HUES48 (cell line): ENCODE data around the gene APPL1.

Experiments used
- H3K27ac ChIP-seq: one replicate; pipeline ENCODE4 v1.7.0; 2013; ENCODE audit warnings: low read depth, low read length, inconsistent platforms
- H3K27me3 ChIP-seq: 2 replicates; pipeline ENCODE4 v1.6.1; 2013; ENCODE audit warnings: mild to moderate bottlenecking, low read length; ENCODE audit not compliant: control insufficient read depth, insufficient read depth
- H3K36me3 ChIP-seq: 2 replicates; pipeline ENCODE4 v1.6.1; 2013; ENCODE audit warnings: low read length; ENCODE audit not compliant: control insufficient read depth, insufficient read depth
- H3K4me1 ChIP-seq: 2 replicates; pipeline ENCODE4 v1.6.1; 2013; ENCODE audit warnings: mild to moderate bottlenecking, low read length; ENCODE audit not compliant: control insufficient read depth, insufficient read depth
- H3K4me3 ChIP-seq: 2 replicates; pipeline ENCODE4 v1.5.1; 2013; ENCODE audit warnings: mild to moderate bottlenecking, low read depth, low read length
- H3K9ac ChIP-seq: 2 replicates; pipeline ENCODE4 v1.6.1; 2013; ENCODE audit warnings: mild to moderate bottlenecking, low read depth, low read length, moderate library complexity
- H3K9me3 ChIP-seq: 2 replicates; pipeline ENCODE4 v1.6.1; 2013; ENCODE audit warnings: low read length; ENCODE audit not compliant: control insufficient read depth, insufficient read depth

Gene APPL1

DNA sequence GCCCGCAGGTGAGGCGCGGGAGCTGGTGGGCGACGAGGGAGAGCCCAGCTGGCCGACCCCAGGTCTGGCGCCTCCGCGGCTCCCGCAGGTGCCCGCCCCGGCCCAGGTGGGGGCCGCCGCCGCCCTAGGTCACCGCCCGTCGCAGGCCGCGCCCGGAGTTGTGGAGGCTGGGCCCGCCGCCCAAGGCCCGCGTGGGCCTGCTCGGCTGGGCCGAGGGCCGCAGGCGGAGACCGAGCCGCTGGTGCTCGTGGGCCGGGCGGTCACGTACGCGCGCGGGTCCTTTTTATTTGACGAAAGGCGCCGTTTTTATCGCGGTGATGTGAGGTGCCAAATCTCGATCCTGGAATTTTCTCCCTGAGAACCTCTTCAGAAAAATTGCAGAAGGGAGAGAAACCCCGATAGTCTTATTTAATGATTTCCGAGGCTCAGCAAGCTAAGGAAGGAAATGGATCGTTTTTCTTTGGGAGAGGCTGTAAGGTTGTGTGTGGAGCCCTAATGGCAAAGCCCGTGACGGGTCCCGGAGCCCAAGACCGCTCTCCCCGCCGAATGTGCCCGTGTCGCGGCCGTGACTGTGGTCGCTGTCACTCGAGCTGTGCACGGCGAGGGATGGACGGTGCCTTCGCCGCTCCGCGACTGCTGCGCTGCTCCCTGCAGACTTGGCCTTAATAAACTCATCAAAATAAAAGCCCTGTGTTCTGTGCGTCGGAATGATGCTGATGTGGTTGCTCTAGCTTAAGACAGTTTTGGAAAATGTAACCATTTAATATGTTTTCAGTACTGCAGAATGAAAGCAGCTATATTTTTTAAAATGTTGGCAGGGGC lies 612 bp downstream of the APPL1 start:
- Histone ChIP-seq H3K9ac (peak overlapping the region; percentile 59; the same call in 1 of the 2 replicates), H3K4me1 (peaks cover 15% of the 10 kb centered on the region), H3K9me3 (no peaks in the 10 kb centered on the region), H3K27ac (peak overlapping the region; percentile 73), H3K27me3 (peaks cover 9% of the 10 kb centered on the region; the same call in 1 of the 2 replicates), H3K4me3 (peak overlapping the region; percentile 92), H3K36me3 (no peaks in the 10 kb centered on the region)

DNA sequence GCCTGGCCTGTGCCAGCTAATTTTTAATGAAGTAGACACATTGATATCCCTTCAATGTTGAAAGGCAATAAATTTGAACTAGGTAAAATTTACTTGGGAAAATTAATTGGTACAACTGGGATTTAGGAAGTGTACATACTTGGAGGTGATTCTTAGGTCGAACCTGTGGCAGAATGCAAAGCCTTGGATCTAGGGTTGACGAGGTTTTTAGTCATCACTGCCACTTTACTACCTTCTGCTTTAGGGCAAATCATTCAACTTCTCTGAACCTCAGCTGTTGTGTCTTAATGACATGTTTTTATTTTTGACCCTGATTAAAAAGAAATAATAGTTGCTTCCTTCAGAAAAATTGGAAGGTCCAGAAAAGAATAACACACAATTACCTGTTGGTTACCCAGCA lies 2.5 kb downstream of the APPL1 start:
- Histone ChIP-seq H3K9ac (no peak overlapping the region), H3K9me3 (no peaks in the 10 kb centered on the region), H3K4me3 (no peak overlapping the region), H3K36me3 (no peaks in the 10 kb centered on the region), H3K4me1 (peaks cover 15% of the 10 kb centered on the region), H3K27me3 (peaks cover 9% of the 10 kb centered on the region; the same call in 1 of the 2 replicates), H3K27ac (no peak overlapping the region)

DNA sequence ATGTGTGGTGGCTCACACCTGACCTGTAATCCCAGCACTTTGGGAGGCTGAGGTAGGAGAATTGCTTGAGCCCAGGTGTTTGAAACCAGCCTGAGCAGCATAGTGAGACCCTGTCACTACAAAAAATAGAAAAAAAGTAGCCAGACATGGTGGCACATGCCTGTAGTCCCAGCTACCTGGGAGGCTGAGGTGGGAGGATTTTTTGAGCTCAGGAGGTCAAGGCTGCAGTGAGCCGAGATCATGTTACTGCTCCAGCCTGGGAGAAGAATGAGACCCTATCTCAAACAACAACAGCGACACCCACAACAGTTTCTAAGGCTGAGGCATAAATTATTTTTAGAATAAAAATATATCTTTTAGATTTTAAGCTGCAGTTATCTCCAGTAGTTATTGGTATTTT lies 6.3 kb downstream of the APPL1 start:
- Histone ChIP-seq H3K36me3 (peaks cover 8% of the 10 kb centered on the region), H3K9ac (no peak overlapping the region), H3K27me3 (no peaks in the 10 kb centered on the region), H3K9me3 (no peaks in the 10 kb centered on the region), H3K27ac (no peak overlapping the region), H3K4me1 (peaks cover 2% of the 10 kb centered on the region), H3K4me3 (no peak overlapping the region)

DNA sequence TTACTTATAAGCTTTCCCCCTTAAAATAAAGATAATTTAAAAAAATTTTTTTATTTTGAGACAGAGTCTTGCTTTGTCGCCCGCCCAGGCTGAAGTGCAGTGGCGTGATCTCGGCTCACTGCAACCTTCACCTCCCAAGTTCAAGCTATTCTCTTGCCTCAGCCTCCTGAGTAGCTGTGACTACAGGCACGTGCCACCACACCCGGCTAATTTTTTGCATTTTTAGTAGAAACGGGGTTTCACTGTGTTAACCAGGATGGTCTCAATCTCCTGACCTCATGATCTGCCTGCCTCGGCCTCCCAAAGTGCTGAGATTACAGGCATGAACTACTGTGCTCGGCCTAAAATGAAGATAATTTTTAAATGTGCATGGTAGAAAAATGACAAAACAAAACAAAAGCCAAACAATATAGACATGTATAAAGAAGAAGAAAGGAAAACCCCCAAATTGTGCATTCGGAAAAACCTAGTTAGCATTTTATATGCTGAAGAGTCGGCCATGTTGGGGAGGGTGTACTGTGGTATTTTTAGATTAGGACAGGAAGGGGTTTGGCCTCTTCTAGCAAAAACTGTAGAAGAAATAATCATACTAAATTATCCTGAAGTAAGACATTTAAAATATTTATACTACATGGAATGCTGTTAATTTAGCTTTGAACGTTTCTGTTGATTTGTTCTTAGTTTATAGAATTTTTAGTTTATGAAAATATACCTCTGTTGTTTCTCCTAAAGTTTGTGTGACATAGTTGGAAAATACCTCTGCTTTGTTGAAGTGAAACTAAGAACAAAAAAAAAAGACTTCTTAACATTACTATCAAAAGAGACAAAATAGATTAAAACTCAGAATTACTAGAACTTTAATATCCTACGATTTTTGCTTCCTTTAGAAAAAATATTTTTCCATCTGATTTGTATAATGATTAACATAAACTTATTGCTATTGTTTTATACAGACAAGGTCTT lies 7.4 kb downstream of the APPL1 start:
- H3K9ac ChIP-seq: no peak overlapping the region
- no peak overlapping the region for H3K4me3 ChIP-seq
- peaks cover 15% of the 10 kb centered on the region for H3K36me3 ChIP-seq
- no peaks in the 10 kb centered on the region for H3K9me3 ChIP-seq
- no peaks in the 10 kb centered on the region for H3K4me1 ChIP-seq
- no peak overlapping the region for H3K27ac ChIP-seq
- H3K27me3 ChIP-seq: no peaks in the 10 kb centered on the region

DNA sequence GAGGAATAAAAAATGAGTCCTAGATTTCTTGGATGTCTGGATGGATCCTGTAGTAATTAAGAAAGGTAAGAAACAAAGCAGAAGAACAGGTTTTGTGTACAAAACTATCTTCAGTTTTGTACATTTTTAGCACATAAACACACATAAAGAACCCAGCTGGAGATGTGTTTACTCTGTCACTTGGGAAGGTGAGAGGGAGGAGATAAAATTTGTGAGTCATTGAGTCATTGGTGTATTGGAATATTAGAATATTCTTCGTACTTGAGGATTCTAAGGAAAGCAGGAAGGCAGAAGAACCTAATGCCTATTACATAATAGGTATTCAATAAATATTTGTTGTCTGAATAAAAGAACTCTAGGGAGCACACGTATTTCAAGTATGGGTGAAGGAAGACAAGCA lies 17.4 kb downstream of the APPL1 start:
- Histone ChIP-seq H3K4me1 (no peaks in the 10 kb centered on the region), H3K4me3 (no peak overlapping the region), H3K9ac (no peak overlapping the region), H3K9me3 (no peaks in the 10 kb centered on the region), H3K36me3 (peaks cover 86% of the 10 kb centered on the region), H3K27me3 (no peaks in the 10 kb centered on the region), H3K27ac (no peak overlapping the region)

DNA sequence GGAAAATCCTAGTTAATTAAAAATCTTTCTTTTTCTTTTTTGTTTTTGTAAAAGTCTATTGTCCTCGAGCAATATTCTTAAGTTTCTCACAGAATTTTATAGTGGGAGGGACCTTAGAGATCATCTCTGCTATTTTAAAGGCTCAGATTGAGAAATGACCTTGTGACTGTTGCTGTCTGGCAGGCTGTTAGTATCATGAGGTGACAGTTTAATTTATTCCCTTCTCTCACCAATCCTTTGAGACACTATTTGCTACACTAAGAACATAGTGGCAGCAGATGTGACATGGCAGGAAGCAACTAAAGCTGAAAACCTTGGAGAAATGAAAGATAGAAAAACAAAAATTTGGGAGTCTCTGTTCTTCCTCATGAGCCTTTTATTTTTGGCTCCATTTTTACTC lies 24.9 kb downstream of the APPL1 start:
- H3K27me3 ChIP-seq: no peaks in the 10 kb centered on the region
- H3K4me1 ChIP-seq: no peaks in the 10 kb centered on the region
- H3K27ac ChIP-seq: no peak overlapping the region
- no peaks in the 10 kb centered on the region for H3K9me3 ChIP-seq
- no peak overlapping the region for H3K4me3 ChIP-seq
- H3K36me3 ChIP-seq: peaks cover 52% of the 10 kb centered on the region
- H3K9ac ChIP-seq: no peak overlapping the region

DNA sequence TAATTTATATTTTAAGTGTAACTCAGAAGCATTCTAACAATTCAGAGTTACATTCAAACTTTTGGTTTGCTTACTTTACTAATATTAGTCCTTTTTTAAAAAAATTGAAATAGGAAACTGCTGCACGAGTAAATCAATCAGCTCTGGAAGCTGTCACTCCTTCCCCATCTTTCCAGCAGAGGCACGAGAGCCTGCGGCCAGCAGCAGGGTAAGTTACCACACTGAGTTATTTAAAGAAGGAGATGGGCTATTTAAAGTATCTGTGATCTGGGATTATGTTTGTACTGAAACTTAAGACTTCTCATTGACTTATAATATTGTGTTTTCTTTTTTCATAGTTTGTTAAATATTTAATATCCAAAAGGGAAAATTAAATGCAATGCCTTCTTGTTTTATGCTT lies 29.3 kb downstream of the APPL1 start:
- Histone ChIP-seq H3K36me3 (peaks cover 65% of the 10 kb centered on the region), H3K4me1 (no peaks in the 10 kb centered on the region), H3K4me3 (no peak overlapping the region), H3K27me3 (no peaks in the 10 kb centered on the region), H3K9me3 (no peaks in the 10 kb centered on the region), H3K9ac (no peak overlapping the region), H3K27ac (no peak overlapping the region)

DNA sequence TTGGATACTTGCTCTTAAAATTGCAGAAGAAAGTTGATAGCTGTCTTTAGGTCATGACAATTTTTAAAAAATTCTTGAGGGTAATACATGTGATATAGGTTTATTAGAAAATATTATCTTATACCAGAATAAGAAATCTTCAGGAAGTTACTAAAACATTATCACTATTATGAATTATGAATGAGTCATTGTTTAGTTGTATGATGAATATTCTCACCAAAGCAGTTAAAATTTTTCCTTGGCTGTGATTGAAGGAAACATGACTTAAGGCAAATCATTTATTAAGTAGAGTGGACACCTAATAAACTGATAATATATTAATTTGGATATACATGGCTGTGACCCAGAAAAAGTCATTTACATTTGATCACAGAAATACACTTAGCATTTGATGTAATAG lies 30.1 kb downstream of the APPL1 start:
- H3K36me3 ChIP-seq: peaks cover 59% of the 10 kb centered on the region
- no peak overlapping the region for H3K9ac ChIP-seq
- H3K27me3 ChIP-seq: no peaks in the 10 kb centered on the region
- H3K4me1 ChIP-seq: no peaks in the 10 kb centered on the region
- no peak overlapping the region for H3K4me3 ChIP-seq
- no peak overlapping the region for H3K27ac ChIP-seq
- H3K9me3 ChIP-seq: no peaks in the 10 kb centered on the region

DNA sequence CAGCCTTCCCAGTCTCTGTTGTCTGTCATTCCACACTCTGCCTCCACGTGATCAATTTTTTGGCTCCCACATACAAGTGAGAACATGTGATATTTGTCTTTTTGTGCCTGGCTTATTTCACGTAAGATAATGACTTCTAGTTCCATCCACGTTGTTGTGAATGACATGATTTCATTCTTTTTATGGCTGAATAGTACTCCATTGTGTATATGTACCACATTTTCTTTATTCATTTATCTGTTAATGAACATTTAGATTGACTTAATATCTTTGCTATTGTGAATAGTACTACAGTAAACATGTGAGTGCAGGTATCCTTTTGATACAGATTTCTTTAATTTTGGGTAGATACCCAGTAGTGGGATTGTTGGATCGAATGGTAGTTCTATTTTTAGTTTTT lies 33.6 kb downstream of the APPL1 start:
- peaks cover 58% of the 10 kb centered on the region for H3K36me3 ChIP-seq

DNA sequence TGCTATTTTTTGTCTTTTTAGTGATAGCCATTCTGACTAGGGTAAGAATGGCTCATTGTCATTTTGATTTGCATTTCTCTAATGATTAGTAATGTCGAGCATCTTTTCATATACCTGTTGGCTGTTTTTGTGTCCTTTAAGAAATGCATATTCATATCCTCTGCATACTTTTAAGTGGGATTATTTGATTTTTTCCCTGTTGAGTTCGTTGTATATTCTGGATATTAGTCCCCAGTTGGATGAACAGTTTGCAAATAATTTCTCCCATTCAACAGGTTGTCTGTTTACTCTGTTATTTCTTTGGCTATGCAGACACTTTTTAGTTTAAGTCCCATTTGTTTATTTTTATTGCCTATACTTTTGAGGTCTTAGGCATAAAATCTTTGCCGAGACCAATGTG lies 34.4 kb downstream of the APPL1 start:
- Histone ChIP-seq H3K4me3 (no peak overlapping the region), H3K27me3 (no peaks in the 10 kb centered on the region), H3K36me3 (peaks cover 60% of the 10 kb centered on the region), H3K27ac (no peak overlapping the region), H3K9me3 (no peaks in the 10 kb centered on the region), H3K4me1 (no peaks in the 10 kb centered on the region), H3K9ac (no peak overlapping the region)

More for the DNA sequence above, 33.6 kb downstream of the APPL1 start:
- H3K9ac ChIP-seq: no peak overlapping the region
- H3K4me1 ChIP-seq: no peaks in the 10 kb centered on the region
- no peak overlapping the region for H3K27ac ChIP-seq
- H3K27me3 ChIP-seq: no peaks in the 10 kb centered on the region
- H3K9me3 ChIP-seq: no peaks in the 10 kb centered on the region
- H3K4me3 ChIP-seq: no peak overlapping the region

DNA sequence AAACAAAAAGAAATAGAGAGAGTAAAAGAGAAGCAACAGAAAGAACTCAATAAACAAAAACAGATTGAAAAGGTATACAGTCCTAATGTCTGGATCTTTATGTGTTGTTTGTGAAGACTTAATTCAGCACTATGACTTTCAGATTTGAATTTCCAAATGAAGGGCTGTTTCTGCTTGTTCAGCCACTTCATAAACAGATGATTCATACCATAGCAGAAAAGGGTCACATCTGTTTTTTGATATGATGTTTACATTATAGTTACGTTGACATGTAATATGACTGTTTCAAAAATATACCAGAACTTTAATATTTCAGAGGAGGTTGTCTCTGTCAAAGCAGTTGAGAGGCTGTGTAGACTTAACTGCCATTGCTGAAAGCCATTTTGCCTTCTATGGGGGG lies 40.9 kb downstream of the APPL1 start:
- Histone ChIP-seq H3K9ac (no peak overlapping the region), H3K27me3 (no peaks in the 10 kb centered on the region), H3K4me3 (no peak overlapping the region), H3K36me3 (peaks cover 53% of the 10 kb centered on the region), H3K27ac (no peak overlapping the region), H3K4me1 (no peaks in the 10 kb centered on the region), H3K9me3 (no peaks in the 10 kb centered on the region)
